Testis (tissue), 3 donors: Measurements from ENCODE around the gene AZGP1. TPM values are rescaled to one million over a fixed set of nuclear protein-coding genes. Genes with fewer than 3 reads are reported as not detected.
"Not testable (repeated sequence)": the region's sequence is repeated elsewhere in the genome, so short reads cannot be mapped to it uniquely, and the experiment has no call there.

Experiments used
- DNase-seq: peaks from one replicate; pipeline ENCODE4 v3.0.0-alpha.2; 2019
- H3K27ac ChIP-seq, 2 donors: fragments of 200-600 bp; sonication (generic); one replicate each; pipeline ENCODE4 v1.5.1; 2019
- H3K27me3 ChIP-seq: fragments of 200-600 bp; sonication (generic); one replicate; pipeline ENCODE4 v1.5.1; 2019
- H3K36me3 ChIP-seq: fragments of 200-600 bp; sonication (generic); one replicate; pipeline ENCODE4 v1.5.1; 2017; ENCODE audit warnings: low read depth; ENCODE audit errors: missing control alignments
- H3K4me1 ChIP-seq: fragments of 200-600 bp; sonication (generic); one replicate; pipeline ENCODE4 v1.5.1; 2019
- H3K4me3 ChIP-seq, 2 donors: fragments of 200-600 bp; sonication (generic); one replicate each; pipeline ENCODE4 v1.5.1; 2017 to 2019
- H3K9me3 ChIP-seq: fragments of 200-600 bp; sonication (generic); one replicate; pipeline ENCODE4 v1.5.1; 2017
- CTCF ChIP-seq, 3 experiments: fragments of 450-650 bp in 2 of 3; fragments of 200-600 bp in 1 of 3; sonication (generic) in 1 of 3; IDR thresholded peaks; one replicate each; pipeline ENCODE4 v1.5.1; 2016 to 2019; ENCODE audit warnings: antibody characterized with exemption in 3 of 3, mild to moderate bottlenecking in 2 of 3, moderate library complexity in 1 of 3
- POLR2A ChIP-seq: fragments of 450-650 bp; IDR thresholded peaks from one replicate; pipeline ENCODE4 v1.6.1; 2017; ENCODE audit warnings: antibody characterized with exemption, mild to moderate bottlenecking, moderate library complexity
- WGBS, 2 donors: methylation state at CpG; one replicate each; pipeline ENCODE4 v1.1.5; 2018; 5-methylcytosine and 5-hydroxymethylcytosine counted together
- intact Hi-C: fragments of 100-400 bp; cut with DNase I; formaldehyde crosslinking; loops from one replicate; pipeline ENCODE4 v1.15.1; 2023; ENCODE audit warnings: low total_unique reads
- polyA plus RNA-seq: library from polyadenylated mRNA; stranded (reverse); fragments of 350-450 nt; fragmentation: Illumina TruSeq; extraction: RNeasy Lipid Tissue Mini Kit (QIAGEN cat#74804); gene quantifications from one replicate; pipeline ENCODE4 v1.2.3, GENCODE V29; 2014; ENCODE audit warnings: low read depth, low replicate concordance; ENCODE audit not compliant: insufficient read depth
- total RNA-seq, 2 donors: library from RNA; depleted of rRNA; stranded (reverse); fragments of >200 nt; gene quantifications; one replicate each; pipeline ENCODE4 v1.2.3, GENCODE V29; 2016

Gene AZGP1
- total and polyA plus RNA-seq, 3 donors from 2014 or later: 42.1 to 81.2 (median 60.5) TPM

GRCh38 chr7:99990460-99990852, 14.6 kb upstream of the AZGP1 start:
- Histone ChIP-seq H3K36me3 (no peaks in the 10 kb centered on the region), H3K27ac (no peak overlapping the region), H3K4me1 (peaks cover 9% of the 10 kb centered on the region), H3K27me3 (no peaks in the 10 kb centered on the region), H3K4me3 (no peak overlapping the region), H3K9me3 (no peaks in the 10 kb centered on the region)
- intact Hi-C loops: loop anchor here (10.0 kb wide), 1 partner anchor 94 kb away; the partner anchor contains the start of genes COPS6 and ZNF3
- 33 to 36% methylated on average over 8 to 14 of the region's 14 CpGs for WGBS, 2 donors
- DNase-seq: no peak
- TF ChIP-seq CTCF (IDR thresholded peaks at IDR 0.05) (no peak), POLR2A (no peak)

GRCh38 chr7:99987846-99988245, 12.0 kb upstream of the AZGP1 start:
- intact Hi-C loops: no loop called here
- Histone ChIP-seq H3K36me3 (no peaks in the 10 kb centered on the region), H3K27me3 (no peaks in the 10 kb centered on the region), H3K4me3 (no peak overlapping the region), H3K4me1 (peaks cover 9% of the 10 kb centered on the region), H3K27ac (no peak overlapping the region), H3K9me3 (no peaks in the 10 kb centered on the region)
- 64 to 75% methylated on average over 5 of the region's 5 CpGs for WGBS, 2 donors
- TF ChIP-seq CTCF (IDR thresholded peaks at IDR 0.05) (no peak), POLR2A (no peak)
- no peak for DNase-seq

GRCh38 chr7:99987306-99987705, 11.5 kb upstream of the AZGP1 start:
- DNase-seq: not testable (repeated sequence)

GRCh38 chr7:99984593-99984992, 8.8 kb upstream of the AZGP1 start:
- Histone ChIP-seq H3K9me3 (no peaks in the 10 kb centered on the region), H3K4me3 (no peak overlapping the region), H3K27ac (no peak overlapping the region), H3K4me1 (no peaks in the 10 kb centered on the region), H3K36me3 (no peaks in the 10 kb centered on the region), H3K27me3 (no peaks in the 10 kb centered on the region)
- DNase-seq: no peak
- WGBS, 2 donors: 60 to 63% methylated on average over 2 of the region's 2 CpGs
- TF ChIP-seq POLR2A: no peak
- TF ChIP-seq CTCF (IDR thresholded peaks at IDR 0.05): no peak
- intact Hi-C loops: no loop called here

More at GRCh38 chr7:99987306-99987705, 11.5 kb upstream of the AZGP1 start:
- H3K27ac ChIP-seq, H3K4me3 ChIP-seq, H3K36me3 ChIP-seq, H3K27me3 ChIP-seq, H3K9me3 ChIP-seq, intact Hi-C loops, H3K4me1 ChIP-seq: not testable (repeated sequence)
- WGBS, 2 donors: 81 to 83% methylated on average over 14 of the region's 14 CpGs

- H3K27ac ChIP-seq, H3K9me3 ChIP-seq, DNase-seq, intact Hi-C loops, H3K4me1 ChIP-seq, H3K36me3 ChIP-seq, H3K4me3 ChIP-seq, H3K27me3 ChIP-seq: not testable (repeated sequence)
- WGBS, 2 donors: 78 to 89% methylated on average over 6 to 7 of the region's 7 CpGs
Measured at GRCh38 chr7:99981066-99981465, 5.2 kb upstream of the AZGP1 start.

GRCh38 chr7:99980448-99980872, 4.6 kb upstream of the AZGP1 start:
- WGBS, 2 donors: 64 to 65% methylated on average over 4 of the region's 4 CpGs
- not testable (repeated sequence) for H3K36me3 ChIP-seq, H3K27ac ChIP-seq

More at GRCh38 chr7:99980448-99980872, 4.6 kb upstream of the AZGP1 start:
- H3K4me1 ChIP-seq, H3K4me3 ChIP-seq, DNase-seq, intact Hi-C loops, H3K9me3 ChIP-seq, H3K27me3 ChIP-seq: not testable (repeated sequence)
